CD8-positive, alpha-beta memory T cell (primary cell): ENCODE results near the gene CLIP4. TPM values are rescaled to one million over a fixed set of nuclear protein-coding genes. Genes with fewer than 3 reads are reported as not detected.

Experiments
- CTCF ChIA-PET: fragments of 350-600 bp; sonication (Branson Sonifier 250); formaldehyde crosslinking; loops from one replicate; lab custom pipeline; 2021; ENCODE audit warnings: antibody characterized with exemption; lab: Charles Lee
- POLR2A ChIA-PET: fragments of 350-600 bp; sonication (Branson Sonifier 250); formaldehyde crosslinking; loops from one replicate; lab custom pipeline; 2021; ENCODE audit warnings: antibody characterized with exemption; lab: Charles Lee
- DNase-seq, 5 donors: peaks; one replicate each; pipeline versions ENCODE4 v3.0.0 to v3.0.0-alpha.2; 2020 to 2022; ENCODE audit warnings: mixed read lengths in 1 of 5
- H3K27ac ChIP-seq: one replicate; pipeline ENCODE4 v1.7.0; 2013; ENCODE audit warnings: low read depth, mild to moderate bottlenecking, low read length, moderate library complexity
- H3K27me3 ChIP-seq: 2 replicates; pipeline ENCODE4 v1.7.0; 2013; ENCODE audit warnings: low read length, mild to moderate bottlenecking; ENCODE audit not compliant: insufficient read depth, poor library complexity, severe bottlenecking
- H3K36me3 ChIP-seq: 2 replicates; pipeline ENCODE4 v1.7.0; 2013; ENCODE audit warnings: mild to moderate bottlenecking, low read length, moderate library complexity; ENCODE audit not compliant: insufficient read depth
- H3K4me1 ChIP-seq: 2 replicates; pipeline ENCODE4 v1.7.0; 2013; ENCODE audit warnings: mild to moderate bottlenecking, low read length, moderate library complexity; ENCODE audit not compliant: insufficient read depth
- H3K4me3 ChIP-seq: 2 replicates; pipeline ENCODE4 v1.7.0; 2013; ENCODE audit warnings: mild to moderate bottlenecking, low read length
- H3K9me3 ChIP-seq: 2 replicates; pipeline ENCODE4 v1.7.0; 2013; ENCODE audit warnings: mild to moderate bottlenecking, low read length
- H3K27ac Mint-ChIP-seq, 8 donors: one replicate each; pipeline ENCODE4 v1.8.0; 2020 to 2021; ENCODE audit warnings: mixed read lengths in 8 of 8, mild to moderate bottlenecking in 6 of 8, inconsistent platforms in 3 of 8, moderate library complexity in 3 of 8
- H3K27me3 Mint-ChIP-seq, 2 donors: one replicate each; pipeline ENCODE4 v1.8.0; 2020 to 2021; ENCODE audit warnings: mixed read lengths in 2 of 2, mild to moderate bottlenecking in 1 of 2, moderate library complexity in 1 of 2
- H3K36me3 Mint-ChIP-seq, 3 donors: one replicate each; pipeline ENCODE4 v1.8.0; 2020 to 2021; ENCODE audit warnings: mixed read lengths in 3 of 3, inconsistent platforms in 1 of 3, mild to moderate bottlenecking in 1 of 3
- H3K4me1 Mint-ChIP-seq, 3 donors: one replicate each; pipeline ENCODE4 v1.8.0; 2020 to 2021; ENCODE audit warnings: mixed read lengths in 3 of 3, inconsistent platforms in 1 of 3, mild to moderate bottlenecking in 1 of 3
- H3K4me3 Mint-ChIP-seq, 7 donors: one replicate each; pipeline ENCODE4 v1.8.0; 2020 to 2021; ENCODE audit warnings: mixed read lengths in 7 of 7, mild to moderate bottlenecking in 6 of 7, moderate library complexity in 4 of 7, inconsistent platforms in 2 of 7
- H3K9me3 Mint-ChIP-seq, 5 donors: one replicate each; pipeline ENCODE4 v1.8.0; 2020 to 2022; ENCODE audit warnings: mixed read lengths in 5 of 5, mild to moderate bottlenecking in 3 of 5, moderate library complexity in 2 of 5, inconsistent platforms in 1 of 5
- polyA plus RNA-seq: library from polyadenylated mRNA; unstranded; fragments of 300-500 nt; fragmentation: Illumina TruSeq; gene quantifications from one replicate; pipeline ENCODE4 v1.2.3, GENCODE V29; 2021
- total RNA-seq, 2 experiments: library from RNA; stranded (reverse); gene quantifications; one replicate each; pipeline ENCODE4 v1.2.3, GENCODE V29; 2021

CLIP4 gene
- total and polyA plus RNA-seq, 3 experiments from 2014 or later: 20.5 to 35.8 (median 22.3) TPM

DNA sequence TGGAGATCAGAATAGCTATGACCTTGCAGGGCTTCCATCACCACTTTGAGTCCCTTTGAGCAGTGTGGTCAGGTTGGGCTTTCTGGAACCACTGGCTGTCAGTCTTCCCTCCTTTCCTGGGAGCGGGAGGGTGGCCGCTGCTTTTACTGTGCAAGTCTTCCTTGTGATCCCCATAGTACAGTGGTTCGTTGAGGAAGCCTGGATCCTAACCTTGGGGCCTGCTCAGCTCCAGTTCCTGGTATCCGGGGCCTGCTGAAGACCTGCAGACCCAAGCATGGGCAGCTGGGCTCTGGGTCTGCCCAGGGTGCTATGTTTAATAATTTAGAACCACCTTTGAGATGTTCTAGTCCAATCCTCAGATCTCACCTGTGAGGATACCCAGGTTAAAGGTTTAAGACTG, 104.2 kb downstream of the CLIP4 start:
- Mint-ChIP-seq H3K4me3 (no peak overlapping the region), H3K4me1 (no peaks in the 10 kb centered on the region), H3K27ac (peak overlapping the region in 1 of 8 donors; percentile 86), H3K9me3 (no peaks in the 10 kb centered on the region), H3K27me3 (peaks cover 1 to 4% of the 10 kb centered on the region in 2 donors), H3K36me3 (no peaks in the 10 kb centered on the region)
- H3K9me3 ChIP-seq: no peaks in the 10 kb centered on the region
- no peaks in the 10 kb centered on the region for H3K4me1 ChIP-seq
- no peaks in the 10 kb centered on the region for H3K27me3 ChIP-seq
- no peak overlapping the region for H3K27ac ChIP-seq
- H3K36me3 ChIP-seq: no peaks in the 10 kb centered on the region
- ChIA-PET CTCF (no interaction called here), POLR2A (no interaction called here)
- H3K4me3 ChIP-seq: no peak overlapping the region
- DNase-seq: no peak

DNA sequence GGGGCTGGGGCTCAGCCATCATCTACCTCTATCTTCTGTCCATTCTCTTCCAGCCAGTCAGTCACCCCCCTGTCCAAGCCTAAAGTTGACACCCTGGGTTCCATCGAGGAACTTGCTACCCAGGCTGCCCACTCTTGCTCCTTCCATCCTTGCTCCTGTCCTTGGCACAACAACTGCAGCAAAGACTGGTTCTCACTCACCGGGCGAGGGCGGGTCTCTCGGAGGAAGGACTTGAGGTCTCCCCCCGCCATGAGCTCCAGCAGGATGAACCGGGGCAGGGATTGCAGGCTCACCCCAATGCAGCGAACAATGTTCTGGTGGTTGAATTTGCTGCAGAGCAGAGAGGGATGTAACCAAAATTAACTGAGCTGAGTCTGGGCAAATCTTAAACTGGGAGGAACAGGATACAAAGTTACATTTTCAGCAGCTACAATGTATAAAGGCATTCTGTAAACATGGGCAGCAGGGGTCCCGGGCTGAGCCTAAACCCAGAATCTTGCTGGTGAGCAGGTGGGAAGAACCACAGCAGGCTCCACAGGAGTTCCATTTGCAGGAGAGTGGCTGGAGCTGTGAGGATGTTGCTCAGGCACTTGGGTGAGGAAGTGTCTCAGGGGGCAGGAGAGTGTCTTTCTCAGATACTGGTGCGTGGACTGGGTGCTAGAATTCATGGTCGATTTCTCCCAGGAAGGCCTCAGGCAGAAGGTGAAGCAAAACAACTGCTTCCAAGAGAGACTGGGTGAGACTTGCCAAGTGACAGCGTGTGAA, 105.5 kb downstream of the CLIP4 start:
- peak overlapping the region in 1 of 8 donors; percentile 12 for H3K27ac Mint-ChIP-seq

DNA sequence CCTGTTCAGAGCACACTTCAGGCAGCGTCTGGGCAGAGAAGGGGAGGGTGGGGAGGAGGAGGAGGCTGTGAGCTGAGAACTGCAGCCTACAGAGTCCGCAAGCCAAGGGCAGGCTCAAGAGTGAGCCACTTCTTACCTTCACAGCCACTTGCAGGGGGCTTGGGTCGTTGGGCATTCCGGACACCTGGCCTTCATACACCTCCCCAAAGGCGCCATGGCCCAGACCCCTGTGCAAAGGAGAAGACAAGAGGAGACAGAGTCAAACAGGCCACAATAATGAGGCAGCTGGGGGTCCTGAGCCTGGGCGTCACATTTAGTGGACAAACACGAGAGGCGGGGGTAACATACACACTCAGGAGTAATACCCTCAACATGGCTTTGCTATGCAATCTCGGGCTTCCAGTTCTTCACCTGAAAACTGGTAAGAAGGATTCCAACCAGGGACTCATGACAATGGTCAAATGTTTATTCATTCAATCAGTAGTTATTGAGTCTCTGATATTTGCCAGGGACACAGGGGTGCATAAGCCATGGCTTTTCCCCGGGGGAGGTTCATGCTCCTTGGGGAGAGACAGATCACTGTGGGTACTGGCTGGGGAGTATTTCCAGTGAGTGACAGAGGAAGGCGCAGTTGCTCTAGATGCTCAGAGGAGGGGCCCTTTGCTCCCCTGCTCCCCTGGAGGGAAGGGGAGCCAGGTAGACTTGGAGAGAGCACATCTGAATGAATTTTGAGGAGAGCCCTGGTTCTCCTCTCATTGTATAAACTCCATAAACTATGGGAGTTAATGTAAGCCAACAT, 107.4 kb downstream of the CLIP4 start:
- no peak for DNase-seq
- CTCF ChIA-PET: no interaction called here
- H3K36me3 Mint-ChIP-seq: no peaks in the 10 kb centered on the region
- H3K9me3 Mint-ChIP-seq: peaks cover 0 to 2% (median 0%) of the 10 kb centered on the region in 5 donors
- H3K4me3 Mint-ChIP-seq: no peak overlapping the region
- H3K4me3 ChIP-seq: no peak overlapping the region
- POLR2A ChIA-PET: no interaction called here
- H3K9me3 ChIP-seq: no peaks in the 10 kb centered on the region
- H3K27ac ChIP-seq: no peak overlapping the region
- H3K27me3 ChIP-seq: no peaks in the 10 kb centered on the region
- peaks cover 12 to 24% of the 10 kb centered on the region in 2 donors for H3K27me3 Mint-ChIP-seq
- H3K4me1 ChIP-seq: no peaks in the 10 kb centered on the region
- H3K27ac Mint-ChIP-seq: peak overlapping the region in 1 of 8 donors; percentile 29
- no peaks in the 10 kb centered on the region for H3K4me1 Mint-ChIP-seq
- no peaks in the 10 kb centered on the region for H3K36me3 ChIP-seq

More for the DNA sequence above, 105.5 kb downstream of the CLIP4 start:
- no peaks in the 10 kb centered on the region for H3K4me1 Mint-ChIP-seq
- POLR2A ChIA-PET: no interaction called here
- CTCF ChIA-PET: no interaction called here
- Histone ChIP-seq H3K27me3 (no peaks in the 10 kb centered on the region), H3K27ac (no peak overlapping the region), H3K9me3 (no peaks in the 10 kb centered on the region), H3K4me3 (no peak overlapping the region), H3K4me1 (no peaks in the 10 kb centered on the region), H3K36me3 (no peaks in the 10 kb centered on the region)
- H3K9me3 Mint-ChIP-seq: peaks cover 0 to 2% (median 0%) of the 10 kb centered on the region in 5 donors
- peak overlapping the region in 1 of 7 donors; percentile 19 for H3K4me3 Mint-ChIP-seq
- no peak for DNase-seq
- H3K27me3 Mint-ChIP-seq: peaks cover 4 to 7% of the 10 kb centered on the region in 2 donors
- H3K36me3 Mint-ChIP-seq: no peaks in the 10 kb centered on the region

DNA sequence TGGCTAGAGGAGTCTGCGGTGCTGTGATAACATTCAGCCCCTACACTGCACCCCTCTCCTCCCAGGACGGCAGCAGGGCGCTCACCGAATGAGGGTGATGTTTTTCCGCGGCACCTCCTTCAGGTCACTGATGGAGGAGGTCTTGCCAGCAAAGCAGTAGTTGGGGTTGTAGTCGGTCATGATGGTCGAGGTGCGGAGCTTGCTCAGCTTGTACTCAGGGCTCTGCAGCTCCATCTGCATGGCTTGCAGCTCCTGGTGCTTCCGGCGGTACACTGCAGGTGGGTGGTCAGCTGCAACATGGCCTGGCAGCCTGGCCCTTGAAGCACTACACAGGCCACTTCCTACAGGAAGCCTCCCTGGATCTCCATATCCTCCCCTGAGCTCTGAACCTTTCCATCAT, 108.0 kb downstream of the CLIP4 start:
- peaks cover 0 to 2% (median 0%) of the 10 kb centered on the region in 5 donors for H3K9me3 Mint-ChIP-seq
- no peak overlapping the region for H3K27ac ChIP-seq
- no peaks in the 10 kb centered on the region for H3K9me3 ChIP-seq
- no peak overlapping the region for H3K27ac Mint-ChIP-seq
- peaks cover 12 to 29% of the 10 kb centered on the region in 2 donors for H3K27me3 Mint-ChIP-seq
- H3K4me3 Mint-ChIP-seq: no peak overlapping the region
- no peaks in the 10 kb centered on the region for H3K27me3 ChIP-seq
- no peak for DNase-seq
- no peaks in the 10 kb centered on the region for H3K36me3 ChIP-seq
- ChIA-PET POLR2A (no interaction called here), CTCF (no interaction called here)
- no peaks in the 10 kb centered on the region for H3K4me1 Mint-ChIP-seq
- no peak overlapping the region for H3K4me3 ChIP-seq
- no peaks in the 10 kb centered on the region for H3K4me1 ChIP-seq
- no peaks in the 10 kb centered on the region for H3K36me3 Mint-ChIP-seq

DNA sequence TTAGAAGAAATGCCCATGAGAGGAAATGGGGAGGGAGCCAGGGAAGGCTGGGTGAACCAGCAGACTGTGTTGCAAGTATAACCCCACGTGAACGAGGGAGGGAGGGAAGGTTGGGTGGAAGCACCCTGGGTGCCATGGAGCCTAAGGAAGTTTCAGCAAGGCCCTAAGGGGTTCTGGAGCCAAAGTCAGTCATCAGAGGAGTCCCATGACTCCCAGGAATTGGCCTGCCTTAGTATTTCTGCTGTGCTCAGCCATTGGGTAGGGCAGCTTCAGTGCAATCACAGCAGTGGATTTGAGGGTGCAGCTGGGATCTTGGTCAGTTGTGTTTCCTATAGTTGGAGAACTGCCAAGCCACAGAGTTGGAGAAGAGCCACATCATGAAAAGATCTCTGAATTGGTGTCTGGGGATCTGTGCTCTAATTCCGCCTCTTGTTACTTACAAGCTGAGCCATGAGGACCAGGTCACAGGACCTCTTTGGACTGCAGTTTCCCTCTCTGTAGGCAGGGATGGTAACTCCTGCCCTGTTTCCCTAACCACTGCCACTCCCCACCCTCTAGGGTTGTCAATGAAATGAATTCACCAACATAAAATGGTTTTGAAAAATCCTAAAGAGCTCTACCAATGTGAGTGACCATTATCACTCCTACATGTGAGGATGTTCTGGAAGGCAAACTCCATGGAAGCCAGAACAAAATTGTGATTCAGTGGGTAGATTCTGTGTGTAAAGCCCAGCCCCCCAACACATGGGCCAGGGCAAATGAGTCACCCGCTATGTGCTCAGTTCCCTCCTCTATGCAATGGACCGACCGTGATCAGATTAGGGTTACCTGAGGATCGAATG, 108.9 kb downstream of the CLIP4 start:
- H3K4me3 Mint-ChIP-seq: no peak overlapping the region
- no peak overlapping the region for H3K27ac Mint-ChIP-seq
- H3K27me3 Mint-ChIP-seq: peaks cover 16 to 33% of the 10 kb centered on the region in 2 donors
- H3K4me3 ChIP-seq: no peak overlapping the region
- no peaks in the 10 kb centered on the region for H3K36me3 ChIP-seq
- H3K4me1 Mint-ChIP-seq: no peaks in the 10 kb centered on the region
- no peaks in the 10 kb centered on the region for H3K36me3 Mint-ChIP-seq
- no peaks in the 10 kb centered on the region for H3K27me3 ChIP-seq
- ChIA-PET POLR2A (no interaction called here), CTCF (no interaction called here)
- no peak for DNase-seq
- H3K9me3 ChIP-seq: no peaks in the 10 kb centered on the region
- H3K9me3 Mint-ChIP-seq: peaks cover 0 to 2% (median 0%) of the 10 kb centered on the region in 5 donors
- H3K27ac ChIP-seq: no peak overlapping the region
- no peaks in the 10 kb centered on the region for H3K4me1 ChIP-seq

DNA sequence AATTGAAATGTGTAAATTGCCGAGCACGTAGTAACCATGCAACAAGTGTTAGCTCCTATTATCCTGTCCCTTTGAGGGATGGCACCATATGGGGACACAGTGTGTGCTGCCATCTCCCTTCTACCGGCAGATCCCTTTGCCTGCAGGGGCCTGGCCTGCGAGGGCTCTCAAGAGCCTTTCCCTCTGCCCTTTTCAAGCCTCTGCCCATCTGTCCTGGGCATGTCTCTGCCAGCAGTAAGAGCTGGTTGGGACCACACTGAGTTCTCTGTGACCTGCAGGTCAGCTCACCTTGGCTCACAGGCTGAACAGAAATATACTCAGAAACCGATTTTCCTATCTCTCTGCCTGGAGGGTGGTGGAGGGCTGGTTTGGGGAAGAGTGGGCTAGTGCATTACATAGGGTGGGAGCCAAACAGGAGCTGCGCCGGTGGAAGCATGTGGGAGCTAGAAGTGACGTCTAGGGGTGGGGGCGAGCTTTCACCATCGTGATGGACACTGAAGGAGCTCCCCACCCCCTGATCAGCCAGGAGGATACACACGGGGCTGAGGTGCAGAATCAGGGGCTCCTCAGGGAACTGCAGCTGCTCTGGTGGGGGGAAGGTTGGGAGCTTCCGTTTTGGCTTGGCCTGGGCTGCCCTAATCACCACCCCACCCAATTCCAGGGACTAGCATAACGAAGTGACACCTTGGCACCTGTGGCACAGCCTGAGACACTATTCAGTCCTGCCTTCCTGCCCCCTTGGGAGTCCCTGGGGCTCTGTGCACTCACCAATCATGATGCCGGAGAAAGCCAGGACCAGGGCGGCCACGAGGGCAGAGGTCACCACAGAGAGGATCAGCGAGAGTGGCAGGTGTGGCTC, 109.7 kb downstream of the CLIP4 start:
- H3K4me1 Mint-ChIP-seq: no peaks in the 10 kb centered on the region
- peaks cover 18 to 37% of the 10 kb centered on the region in 2 donors for H3K27me3 Mint-ChIP-seq
- H3K36me3 ChIP-seq: no peaks in the 10 kb centered on the region
- no peaks in the 10 kb centered on the region for H3K4me1 ChIP-seq
- DNase-seq: no peak
- no peaks in the 10 kb centered on the region for H3K36me3 Mint-ChIP-seq
- H3K9me3 Mint-ChIP-seq: peaks cover 0 to 2% (median 0%) of the 10 kb centered on the region in 5 donors
- no peaks in the 10 kb centered on the region for H3K9me3 ChIP-seq
- no peak overlapping the region for H3K27ac Mint-ChIP-seq
- no peak overlapping the region for H3K4me3 Mint-ChIP-seq
- no peak overlapping the region for H3K27ac ChIP-seq
- H3K4me3 ChIP-seq: no peak overlapping the region
- H3K27me3 ChIP-seq: no peaks in the 10 kb centered on the region
- CTCF ChIA-PET: no interaction called here
- POLR2A ChIA-PET: no interaction called here

DNA sequence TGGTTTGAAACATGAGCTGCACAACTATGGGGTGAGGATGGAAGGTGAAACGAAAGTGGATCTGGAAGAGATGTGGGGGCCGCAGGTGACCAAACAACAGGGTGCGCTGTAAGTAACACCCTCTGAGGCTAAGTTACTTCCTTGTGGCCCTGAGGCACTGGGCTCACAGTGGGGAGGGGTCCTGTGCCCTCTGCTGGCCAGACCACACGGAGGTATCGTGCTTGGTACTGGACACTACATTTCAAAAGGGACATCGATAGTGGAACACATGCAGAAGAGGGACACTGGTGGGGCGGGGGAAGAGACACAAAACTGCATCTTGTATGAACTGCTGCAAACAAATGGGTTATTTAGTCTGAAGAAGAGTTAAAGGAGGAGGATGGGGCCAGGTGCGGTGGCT, 110.6 kb downstream of the CLIP4 start:
- Mint-ChIP-seq H3K27ac (no peak overlapping the region), H3K9me3 (peaks cover 0 to 2% (median 0%) of the 10 kb centered on the region in 5 donors), H3K4me3 (no peak overlapping the region), H3K36me3 (no peaks in the 10 kb centered on the region), H3K4me1 (no peaks in the 10 kb centered on the region), H3K27me3 (peaks cover 21 to 42% of the 10 kb centered on the region in 2 donors)
- POLR2A ChIA-PET: no interaction called here
- DNase-seq: no peak
- H3K4me3 ChIP-seq: no peak overlapping the region
- CTCF ChIA-PET: no interaction called here
- no peaks in the 10 kb centered on the region for H3K9me3 ChIP-seq
- no peak overlapping the region for H3K27ac ChIP-seq
- no peaks in the 10 kb centered on the region for H3K4me1 ChIP-seq
- no peaks in the 10 kb centered on the region for H3K36me3 ChIP-seq
- H3K27me3 ChIP-seq: no peaks in the 10 kb centered on the region
